SK-N-SH (cell line): ENCODE measurements around the gene MAGI2. TPM values are rescaled to one million over a fixed set of nuclear protein-coding genes. Genes with fewer than 3 reads are reported as not detected.

Source experiments
- CTCF ChIA-PET: fragments of 300-600, 350-600 bp; formaldehyde crosslinking; extraction: SDS; loops from one replicate; lab custom pipeline; 2021; lab: Yijun Ruan, JAX
- POLR2A ChIA-PET: fragments of 350-600 bp; sonication (Branson Sonifier 250); formaldehyde crosslinking; extraction: SDS; loops from one replicate; lab custom pipeline; 2020; ENCODE audit warnings: antibody characterized with exemption, inconsistent platforms; lab: Yijun Ruan, JAX
- DNase-seq: peaks from one replicate; pipeline ENCODE4 v3.0.0; 2012
- H2AFZ ChIP-seq: fragments of 200-600 bp; sonication (generic); 2 replicates; pipeline ENCODE4 v1.8.1; 2016; ENCODE audit warnings: antibody characterized with exemption, mild to moderate bottlenecking, low read depth
- H3F3A ChIP-seq: fragments of 200-600 bp; sonication (generic); replicated peaks from 2 replicates; pipeline ENCODE3; 2016; ENCODE audit warnings: antibody characterized with exemption, mild to moderate bottlenecking; ENCODE audit not compliant: insufficient read depth
- H3K27ac ChIP-seq, 2 experiments: fragments of 200-500 bp in 1 of 2; fragments of 200-600 bp in 1 of 2; sonication (Bioruptor generic) in 1 of 2; sonication (generic), shearing (Covaris generic) in 1 of 2; 2 replicates each; pipeline versions ENCODE4 v1.5.1 to v1.6.1; 2014 to 2016; ENCODE audit warnings: low read depth in 2 of 2, inconsistent platforms in 1 of 2, low read length in 1 of 2, mild to moderate bottlenecking in 1 of 2, mixed read lengths in 1 of 2
- H3K27me3 ChIP-seq: fragments of 200-600 bp; sonication (generic), shearing (Covaris generic); 2 replicates; pipeline ENCODE4 v1.6.1; 2016; ENCODE audit warnings: mixed run types; ENCODE audit not compliant: insufficient read depth
- H3K36me3 ChIP-seq, 2 experiments: fragments of 200-500 bp in 1 of 2; fragments of 200-600 bp in 1 of 2; sonication (Bioruptor generic) in 1 of 2; sonication (generic) in 1 of 2; replicated peaks in 1 of 2; 2 replicates each; pipeline versions ENCODE3 to v1.5.1; 2014 to 2016; ENCODE audit warnings: low read length in 1 of 2, mild to moderate bottlenecking in 1 of 2; ENCODE audit not compliant: insufficient read depth in 2 of 2, control insufficient read depth in 1 of 2
- H3K4me1 ChIP-seq, 2 experiments: fragments of 200-500 bp in 1 of 2; fragments of 200-600 bp in 1 of 2; sonication (Bioruptor generic) in 1 of 2; sonication (generic), shearing (Covaris generic) in 1 of 2; 2 replicates each; pipeline versions ENCODE4 v1.5.1 to v1.6.1; 2014 to 2016; ENCODE audit warnings: low read depth in 1 of 2, low read length in 1 of 2, mixed run types in 1 of 2; ENCODE audit not compliant: insufficient read depth in 2 of 2, control insufficient read depth in 1 of 2
- H3K4me2 ChIP-seq: fragments of 200-600 bp; sonication (generic), shearing (Covaris generic); 2 replicates; pipeline ENCODE4 v1.6.1; 2017; ENCODE audit warnings: mixed run types
- H3K4me3 ChIP-seq, 2 experiments: fragments of 200-500 bp in 1 of 2; fragments of 200-600 bp in 1 of 2; sonication (Bioruptor generic) in 1 of 2; sonication (generic), shearing (Covaris generic) in 1 of 2; 2 replicates each; pipeline versions ENCODE4 v1.5.1 to v1.8.1; 2014 to 2016; ENCODE audit warnings: low read depth in 2 of 2, inconsistent platforms in 1 of 2, low read length in 1 of 2, mild to moderate bottlenecking in 1 of 2, mixed read lengths in 1 of 2, moderate library complexity in 1 of 2
- H3K79me2 ChIP-seq: fragments of 200-600 bp; sonication (generic); 2 replicates; pipeline ENCODE4 v1.8.1; 2017; ENCODE audit warnings: mild to moderate bottlenecking; ENCODE audit not compliant: insufficient read depth
- H3K9ac ChIP-seq: fragments of 200-600 bp; sonication (generic); 2 replicates; pipeline ENCODE4 v1.6.1; 2017; ENCODE audit warnings: mixed run types
- H3K9me2 ChIP-seq: fragments of 200-600 bp; sonication (generic); 2 replicates; pipeline ENCODE4 v1.6.1; 2017; ENCODE audit warnings: mixed run types
- H3K9me3 ChIP-seq: fragments of 200-600 bp; sonication (generic); 2 replicates; pipeline ENCODE4 v1.6.1; 2017; ENCODE audit warnings: mixed run types, mild to moderate bottlenecking, moderate library complexity
- H4K20me1 ChIP-seq: fragments of 200-600 bp; sonication (generic); 2 replicates; pipeline ENCODE4 v1.6.1; 2017; ENCODE audit warnings: mild to moderate bottlenecking, mixed run types; ENCODE audit not compliant: insufficient read depth
- CHD2 ChIP-seq: fragments of 150-350 bp; IDR thresholded peaks from 2 replicates; pipeline ENCODE4 v1.6.1; 2018; ENCODE audit warnings: low read length; ENCODE audit not compliant: partially characterized antibody
- GATA2 ChIP-seq: sonication (generic); formaldehyde crosslinking; IDR thresholded peaks from 2 replicates; pipeline ENCODE4 v1.5.0; 2020; ENCODE audit warnings: mild to moderate bottlenecking, missing genetic modification reagents
- JUND ChIP-seq: IDR thresholded peaks from 2 replicates; pipeline ENCODE4 v1.4.0; 2012
- MEF2A ChIP-seq: IDR thresholded peaks from 2 replicates; pipeline ENCODE4 v1.4.0; 2012; ENCODE audit warnings: low read depth, borderline replicate concordance
- MXI1 ChIP-seq: IDR thresholded peaks from 2 replicates; pipeline ENCODE4 v1.6.1; 2012; ENCODE audit warnings: mild to moderate bottlenecking, low read depth, low read length, improper control_type of control experiment
- NRF1 ChIP-seq: IDR thresholded peaks from 2 replicates; pipeline ENCODE4 v1.6.1; 2012; ENCODE audit warnings: low read depth, mild to moderate bottlenecking, low read length
- POLR2AphosphoS5 ChIP-seq: IDR thresholded peaks from 2 replicates; pipeline ENCODE4 v1.6.1; 2012; ENCODE audit warnings: low read depth, low read length
- RFX5 ChIP-seq: IDR thresholded peaks from 2 replicates; pipeline ENCODE4 v1.6.1; 2012; ENCODE audit warnings: mild to moderate bottlenecking, improper control_type of control experiment, low read length
- RXRA ChIP-seq: IDR thresholded peaks from 2 replicates; pipeline ENCODE4 v1.4.0; 2012; ENCODE audit warnings: low read depth, mild to moderate bottlenecking, borderline replicate concordance
- SIN3A ChIP-seq: IDR thresholded peaks from 2 replicates; pipeline ENCODE4 v1.6.1; 2012; ENCODE audit warnings: low read depth, mild to moderate bottlenecking, low read length, moderate library complexity, borderline replicate concordance
- SMC3 ChIP-seq: IDR thresholded peaks from 2 replicates; pipeline ENCODE4 v1.6.1; 2012; ENCODE audit warnings: low read depth, low read length, improper control_type of control experiment
- TEAD4 ChIP-seq: IDR thresholded peaks from 2 replicates; pipeline ENCODE4 v1.4.0; 2012; ENCODE audit warnings: mild to moderate bottlenecking, borderline replicate concordance; ENCODE audit not compliant: insufficient read depth
- polyA plus RNA-seq, 3 experiments: library from polyadenylated mRNA; depleted of rRNA; stranded (reverse); fragments of >200 nt; gene quantifications; 2 replicates each; pipeline ENCODE4 v1.2.3, GENCODE V29; 2012
- TF ChIP-seq, protein P1 (sequence below): IDR thresholded peaks from 2 replicates; pipeline ENCODE4 v1.4.0; 2012; ENCODE audit warnings: low read depth
- TF ChIP-seq, protein P2 (sequence below): fragments of 150-350 bp; IDR thresholded peaks from 2 replicates; pipeline ENCODE4 v1.6.1; 2017; ENCODE audit warnings: antibody characterized with exemption, low read length, low read depth, borderline replicate concordance
- TF ChIP-seq, protein P3 (sequence below): fragments of 200-600 bp; sonication (generic); IDR thresholded peaks from 2 replicates; pipeline ENCODE4 v1.6.1; 2017; ENCODE audit warnings: antibody characterized with exemption, mild to moderate bottlenecking, moderate library complexity
- TF ChIP-seq, protein P4 (sequence below): IDR thresholded peaks from 2 replicates; pipeline ENCODE4 v1.4.0; 2012; ENCODE audit warnings: low read depth, borderline replicate concordance
- TF ChIP-seq, protein P5 (sequence below): IDR thresholded peaks from 2 replicates; pipeline ENCODE4; 2012

Gene MAGI2
- polyA plus RNA-seq, 1 of the 3 experiments (the other 2 are of a cell fraction) = 1.1 TPM

DNA sequence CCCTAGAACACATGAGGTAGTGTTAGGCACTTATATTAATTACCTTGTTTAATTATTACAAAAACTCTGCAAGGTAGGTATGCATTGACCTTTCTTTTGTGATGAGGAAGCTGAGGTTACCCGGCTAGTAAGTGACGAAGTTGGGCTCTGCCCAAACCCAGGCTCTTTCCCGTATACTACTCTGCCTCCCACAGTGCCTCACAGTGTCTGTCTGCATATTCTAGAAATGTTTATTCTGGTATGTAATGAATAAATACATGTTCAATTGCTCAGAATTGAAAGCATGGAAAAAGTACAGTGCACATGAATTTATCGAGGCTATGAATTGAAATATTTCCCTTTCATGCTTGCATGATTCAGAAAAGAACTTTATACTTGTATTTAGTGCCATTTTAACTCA lies 1350.0 kb downstream of the MAGI2 start (continued):
- no peak for TF ChIP-seq CHD2

DNA sequence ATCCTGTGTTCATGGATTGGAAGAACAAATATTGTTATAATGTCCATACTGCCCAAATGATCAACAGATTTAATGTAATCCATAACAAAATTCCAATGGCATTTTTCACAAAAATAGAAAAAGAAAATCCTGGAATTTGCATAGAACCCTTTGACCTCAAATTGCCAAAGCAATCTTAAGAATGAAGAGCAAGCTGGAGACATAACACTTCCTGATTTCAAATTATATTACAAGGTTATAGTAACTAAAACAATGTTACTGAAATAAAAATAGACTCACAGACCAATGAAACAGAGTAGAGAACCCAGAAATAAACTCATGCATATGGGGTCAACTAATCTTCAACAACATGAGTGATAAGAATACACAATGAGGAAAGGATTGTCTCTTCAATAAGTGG lies 1352.4 kb downstream of the MAGI2 start:
- POLR2A ChIA-PET = no interaction called here

More for the DNA sequence above, 1352.4 kb downstream of the MAGI2 start:
- TF ChIP-seq MXI1 (no peak), TEAD4 (no peak), SIN3A (no peak), NRF1 (no peak), RFX5 (no peak), GATA2 (CRISPR knock-in tag) (no peak), RXRA (no peak), MEF2A (no peak), SMC3 (no peak), POLR2AphosphoS5 (no peak), CHD2 (no peak), JUND (no peak)
- TF ChIP-seq, protein P1, sequence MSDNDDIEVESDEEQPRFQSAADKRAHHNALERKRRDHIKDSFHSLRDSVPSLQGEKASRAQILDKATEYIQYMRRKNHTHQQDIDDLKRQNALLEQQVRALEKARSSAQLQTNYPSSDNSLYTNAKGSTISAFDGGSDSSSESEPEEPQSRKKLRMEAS = no peak
- TF ChIP-seq, protein P2, sequence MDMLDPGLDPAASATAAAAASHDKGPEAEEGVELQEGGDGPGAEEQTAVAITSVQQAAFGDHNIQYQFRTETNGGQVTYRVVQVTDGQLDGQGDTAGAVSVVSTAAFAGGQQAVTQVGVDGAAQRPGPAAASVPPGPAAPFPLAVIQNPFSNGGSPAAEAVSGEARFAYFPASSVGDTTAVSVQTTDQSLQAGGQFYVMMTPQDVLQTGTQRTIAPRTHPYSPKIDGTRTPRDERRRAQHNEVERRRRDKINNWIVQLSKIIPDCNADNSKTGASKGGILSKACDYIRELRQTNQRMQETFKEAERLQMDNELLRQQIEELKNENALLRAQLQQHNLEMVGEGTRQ = no peak
- TF ChIP-seq, protein P3, sequence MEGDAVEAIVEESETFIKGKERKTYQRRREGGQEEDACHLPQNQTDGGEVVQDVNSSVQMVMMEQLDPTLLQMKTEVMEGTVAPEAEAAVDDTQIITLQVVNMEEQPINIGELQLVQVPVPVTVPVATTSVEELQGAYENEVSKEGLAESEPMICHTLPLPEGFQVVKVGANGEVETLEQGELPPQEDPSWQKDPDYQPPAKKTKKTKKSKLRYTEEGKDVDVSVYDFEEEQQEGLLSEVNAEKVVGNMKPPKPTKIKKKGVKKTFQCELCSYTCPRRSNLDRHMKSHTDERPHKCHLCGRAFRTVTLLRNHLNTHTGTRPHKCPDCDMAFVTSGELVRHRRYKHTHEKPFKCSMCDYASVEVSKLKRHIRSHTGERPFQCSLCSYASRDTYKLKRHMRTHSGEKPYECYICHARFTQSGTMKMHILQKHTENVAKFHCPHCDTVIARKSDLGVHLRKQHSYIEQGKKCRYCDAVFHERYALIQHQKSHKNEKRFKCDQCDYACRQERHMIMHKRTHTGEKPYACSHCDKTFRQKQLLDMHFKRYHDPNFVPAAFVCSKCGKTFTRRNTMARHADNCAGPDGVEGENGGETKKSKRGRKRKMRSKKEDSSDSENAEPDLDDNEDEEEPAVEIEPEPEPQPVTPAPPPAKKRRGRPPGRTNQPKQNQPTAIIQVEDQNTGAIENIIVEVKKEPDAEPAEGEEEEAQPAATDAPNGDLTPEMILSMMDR = no peak
- TF ChIP-seq, protein P4, sequence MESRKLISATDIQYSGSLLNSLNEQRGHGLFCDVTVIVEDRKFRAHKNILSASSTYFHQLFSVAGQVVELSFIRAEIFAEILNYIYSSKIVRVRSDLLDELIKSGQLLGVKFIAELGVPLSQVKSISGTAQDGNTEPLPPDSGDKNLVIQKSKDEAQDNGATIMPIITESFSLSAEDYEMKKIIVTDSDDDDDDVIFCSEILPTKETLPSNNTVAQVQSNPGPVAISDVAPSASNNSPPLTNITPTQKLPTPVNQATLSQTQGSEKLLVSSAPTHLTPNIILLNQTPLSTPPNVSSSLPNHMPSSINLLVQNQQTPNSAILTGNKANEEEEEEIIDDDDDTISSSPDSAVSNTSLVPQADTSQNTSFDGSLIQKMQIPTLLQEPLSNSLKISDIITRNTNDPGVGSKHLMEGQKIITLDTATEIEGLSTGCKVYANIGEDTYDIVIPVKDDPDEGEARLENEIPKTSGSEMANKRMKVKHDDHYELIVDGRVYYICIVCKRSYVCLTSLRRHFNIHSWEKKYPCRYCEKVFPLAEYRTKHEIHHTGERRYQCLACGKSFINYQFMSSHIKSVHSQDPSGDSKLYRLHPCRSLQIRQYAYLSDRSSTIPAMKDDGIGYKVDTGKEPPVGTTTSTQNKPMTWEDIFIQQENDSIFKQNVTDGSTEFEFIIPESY = no peak
- TF ChIP-seq, protein P5, sequence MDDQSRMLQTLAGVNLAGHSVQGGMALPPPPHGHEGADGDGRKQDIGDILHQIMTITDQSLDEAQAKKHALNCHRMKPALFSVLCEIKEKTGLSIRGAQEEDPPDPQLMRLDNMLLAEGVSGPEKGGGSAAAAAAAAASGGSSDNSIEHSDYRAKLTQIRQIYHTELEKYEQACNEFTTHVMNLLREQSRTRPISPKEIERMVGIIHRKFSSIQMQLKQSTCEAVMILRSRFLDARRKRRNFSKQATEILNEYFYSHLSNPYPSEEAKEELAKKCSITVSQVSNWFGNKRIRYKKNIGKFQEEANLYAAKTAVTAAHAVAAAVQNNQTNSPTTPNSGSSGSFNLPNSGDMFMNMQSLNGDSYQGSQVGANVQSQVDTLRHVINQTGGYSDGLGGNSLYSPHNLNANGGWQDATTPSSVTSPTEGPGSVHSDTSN = no peak
- H3F3A ChIP-seq = peaks cover 30% of the 10 kb centered on the region
- peak overlapping the region in 1 of 2 experiments; percentile 92; a peak in 2 of 4 replicates for H3K27ac ChIP-seq
- H3K4me2 ChIP-seq = no peak overlapping the region
- H3K36me3 ChIP-seq = no peaks in the 10 kb centered on the region
- CTCF ChIA-PET = interaction anchor here (0.9 kb wide), 1 partner anchor 33 kb away, joined by 3 read pairs; no protein-coding TSS in a partner anchor
- H4K20me1 ChIP-seq = no peaks in the 10 kb centered on the region
- no peak for DNase-seq
- H3K9me3 ChIP-seq = no peaks in the 10 kb centered on the region
- no peak overlapping the region for H2AFZ ChIP-seq
- no peaks in the 10 kb centered on the region for H3K9me2 ChIP-seq
- H3K4me3 ChIP-seq = no peak overlapping the region
- peak overlapping the region; percentile 47; the same call in 1 of the 2 replicates for H3K9ac ChIP-seq
- H3K27me3 ChIP-seq = no peaks in the 10 kb centered on the region
- no peaks in the 10 kb centered on the region for H3K79me2 ChIP-seq
- peaks cover 0 to 20% of the 10 kb centered on the region in 2 experiments; a peak in 2 of 4 replicates for H3K4me1 ChIP-seq
